ENCODE results near the gene IL12RB1. TPM values are rescaled to one million over a fixed set of nuclear protein-coding genes. Genes with fewer than 3 reads are reported as not detected.
"Not testable (repeated sequence)": the region's sequence is repeated elsewhere in the genome, so short reads cannot be mapped to it uniquely, and the experiment has no call there.

Gene IL12RB1
- total RNA-seq, 2 experiments from 2014 or later, result 17.2 to 20.0 TPM

- peak overlapping the region; percentile 81 for H3K4me3 Mint-ChIP-seq
- peak; percentile 63 for DNase-seq
- peaks cover 28% of the 10 kb centered on the region for H3K4me1 Mint-ChIP-seq
- H3K36me3 Mint-ChIP-seq (ENCODE audit: low read depth), result no peaks in the 10 kb centered on the region
- ChIA-PET POLR2A (no interaction called here), CTCF (interaction anchor here (0.6 to 1.2 kb wide), 4 partner anchors 11 to 240 kb away, joined by 3 to 5 read pairs (median 4); partner anchors contain the start of genes IL12RB1 and RPL18A)
- H3K9me3 Mint-ChIP-seq (ENCODE audit: low read depth), result no peaks in the 10 kb centered on the region
- intact Hi-C loops (cut with DNase I, micrococcal nuclease), result no loop called here
- ATAC-seq, result peak; percentile 36
- H3K27me3 Mint-ChIP-seq, result no peaks in the 10 kb centered on the region
- peak overlapping the region; percentile 39 for H3K27ac Mint-ChIP-seq
Measured at GRCh38 chr19:18098891-18099622, 12.3 kb upstream of the IL12RB1 start.

- Mint-ChIP-seq H3K27ac (peak overlapping the region; percentile 39), H3K9me3 (ENCODE audit: low read depth) (no peaks in the 10 kb centered on the region), H3K4me1 (peaks cover 27% of the 10 kb centered on the region), H3K27me3 (no peaks in the 10 kb centered on the region), H3K36me3 (ENCODE audit: low read depth) (no peaks in the 10 kb centered on the region), H3K4me3 (peak overlapping the region; percentile 81)
- ChIA-PET POLR2A (interaction anchor here (0.9 to 1.2 kb wide), 2 partner anchors 21 to 182 kb away, joined by 3 read pairs; no protein-coding TSS in a partner anchor), CTCF (interaction anchor here (0.5 to 1.2 kb wide), 9 partner anchors 12 to 183 kb away, joined by 3 to 4 read pairs (median 3); partner anchors contain the start of gene IL12RB1)
- intact Hi-C loops (cut with DNase I, micrococcal nuclease), result loop anchor here in 1 of 2 experiments (1.0 kb wide), 3 partner anchors 19 to 225 kb away; partner anchors contain the start of genes LSM4 and RAB3A
- ATAC-seq (no peak), DNase-seq (peak; percentile 32)
Measured at GRCh38 chr19:18097993-18098890, 11.5 kb upstream of the IL12RB1 start.

- peak within 1 kb of the TSS; percentile 81 for H3K4me3 Mint-ChIP-seq
- no peaks in the 10 kb centered on the region for H3K9me3 Mint-ChIP-seq (ENCODE audit: low read depth)
- H3K36me3 Mint-ChIP-seq (ENCODE audit: low read depth), result no peaks in the 10 kb centered on the region
- peaks cover 31% of the 10 kb centered on the region for H3K4me1 Mint-ChIP-seq
- POLR2A ChIA-PET, result interaction anchor here (0.9 to 1.2 kb wide), 2 partner anchors 22 to 183 kb away, joined by 3 read pairs; no protein-coding TSS in a partner anchor
- CTCF ChIA-PET, result interaction anchor here (0.5 to 1.0 kb wide), 6 partner anchors 13 to 183 kb away, joined by 3 to 4 read pairs (median 3); no protein-coding TSS in a partner anchor
- intact Hi-C loops (cut with DNase I, micrococcal nuclease), result loop anchor here in 1 of 2 experiments (1.0 kb wide), 3 partner anchors 20 to 226 kb away; partner anchors contain the start of genes LSM4 and RAB3A
- no peaks in the 10 kb centered on the region for H3K27me3 Mint-ChIP-seq
- ATAC-seq, result peak; percentile 96
- H3K27ac Mint-ChIP-seq, result peak within 1 kb of the TSS; percentile 39
- peak; percentile 96 for DNase-seq
Measured at GRCh38 chr19:18097217-18097992, 10.7 kb upstream of the IL12RB1 start, which contains the start of gene MAST3. Gene MAST3 (plus strand): TSS chr19:18097778. CDS start chr19:18097793, 15 bp downstream.

- DNase-seq (no peak), ATAC-seq (no peak)
- Mint-ChIP-seq H3K36me3 (ENCODE audit: low read depth) (no peaks in the 10 kb centered on the region), H3K27me3 (no peaks in the 10 kb centered on the region), H3K4me3 (no peak overlapping the region), H3K9me3 (ENCODE audit: low read depth) (no peaks in the 10 kb centered on the region), H3K4me1 (peaks cover 39% of the 10 kb centered on the region), H3K27ac (no peak overlapping the region)
- POLR2A ChIA-PET, result interaction anchor here (0.6 kb wide), 1 partner anchor 1496 kb away, joined by 3 read pairs; no protein-coding TSS in a partner anchor
- intact Hi-C loops (cut with DNase I, micrococcal nuclease), result no loop called here
- CTCF ChIA-PET, result no interaction called here
Measured at GRCh38 chr19:18096258-18096657, 9.5 kb upstream of the IL12RB1 start.

GRCh38 chr19:18093439-18094161 lies 6.9 kb upstream of the IL12RB1 start:
- H3K4me3 Mint-ChIP-seq, result no peak overlapping the region
- H3K36me3 Mint-ChIP-seq (ENCODE audit: low read depth), result no peaks in the 10 kb centered on the region
- intact Hi-C loops (cut with DNase I, micrococcal nuclease), result loop anchor here in 1 of 2 experiments (5.0 kb wide), 1 partner anchor 199 kb away; no protein-coding TSS in a partner anchor
- no peaks in the 10 kb centered on the region for H3K27me3 Mint-ChIP-seq
- peak; percentile 29 for DNase-seq
- H3K9me3 Mint-ChIP-seq (ENCODE audit: low read depth), result no peaks in the 10 kb centered on the region
- CTCF ChIA-PET, result interaction anchor here (0.9 kb wide), 1 partner anchor 188 kb away, joined by 3 read pairs; the partner anchor contains the start of gene JUND
- POLR2A ChIA-PET, result interaction anchor here (0.7 kb wide), 1 partner anchor 366 kb away, joined by 3 read pairs; no protein-coding TSS in a partner anchor
- no peak for ATAC-seq
- H3K4me1 Mint-ChIP-seq, result peaks cover 52% of the 10 kb centered on the region
- no peak overlapping the region for H3K27ac Mint-ChIP-seq

- Mint-ChIP-seq H3K36me3 (ENCODE audit: low read depth) (no peaks in the 10 kb centered on the region), H3K4me3 (peak overlapping the region; percentile 57), H3K27me3 (no peaks in the 10 kb centered on the region), H3K9me3 (ENCODE audit: low read depth) (no peaks in the 10 kb centered on the region), H3K27ac (peak overlapping the region; percentile 99), H3K4me1 (peaks cover 63% of the 10 kb centered on the region)
- CTCF ChIA-PET, result interaction anchor here (0.6 to 2.1 kb wide), 6 partner anchors 18 to 231 kb away, joined by 3 to 6 read pairs (median 4); partner anchors contain the start of genes ARRDC2 and MPV17L2
- DNase-seq, result peak; percentile 92
- intact Hi-C loops (cut with DNase I, micrococcal nuclease), result loop anchor here in 1 of 2 experiments (2.0 to 5.0 kb wide), 2 partner anchors 142 to 201 kb away; no protein-coding TSS in a partner anchor
- POLR2A ChIA-PET, result interaction anchor here (1.3 kb wide), 1 partner anchor 18 kb away, joined by 4 read pairs; no protein-coding TSS in a partner anchor
- ATAC-seq, result peak; percentile 73
Measured at GRCh38 chr19:18091217-18091608, 4.5 kb upstream of the IL12RB1 start.

GRCh38 chr19:18090545-18091216 lies 3.9 kb upstream of the IL12RB1 start:
- H3K4me1 Mint-ChIP-seq, result peaks cover 65% of the 10 kb centered on the region
- H3K9me3 Mint-ChIP-seq (ENCODE audit: low read depth), result no peaks in the 10 kb centered on the region
- ATAC-seq (no peak), DNase-seq (peak; percentile 32)
- H3K36me3 Mint-ChIP-seq (ENCODE audit: low read depth), result no peaks in the 10 kb centered on the region
- H3K4me3 Mint-ChIP-seq, result peak overlapping the region; percentile 57
- peak overlapping the region; percentile 99 for H3K27ac Mint-ChIP-seq
- CTCF ChIA-PET, result interaction anchor here (0.6 to 2.1 kb wide), 6 partner anchors 18 to 231 kb away, joined by 3 to 6 read pairs (median 4); partner anchors contain the start of genes ARRDC2 and MPV17L2
- no peaks in the 10 kb centered on the region for H3K27me3 Mint-ChIP-seq
- intact Hi-C loops (cut with DNase I, micrococcal nuclease), result loop anchor here in 1 of 2 experiments (2.0 to 5.0 kb wide), 2 partner anchors 142 to 202 kb away; no protein-coding TSS in a partner anchor
- POLR2A ChIA-PET, result interaction anchor here (1.3 kb wide), 1 partner anchor 18 kb away, joined by 4 read pairs; no protein-coding TSS in a partner anchor

- intact Hi-C loops (cut with DNase I, micrococcal nuclease), result loop anchor here in 1 of 2 experiments (1.0 to 5.0 kb wide), 5 partner anchors 44 to 203 kb away; partner anchors contain the start of gene PIK3R2
- Mint-ChIP-seq H3K4me3 (peak overlapping the region; percentile 52), H3K4me1 (peaks cover 73% of the 10 kb centered on the region), H3K36me3 (ENCODE audit: low read depth) (no peaks in the 10 kb centered on the region), H3K27me3 (no peaks in the 10 kb centered on the region), H3K27ac (peak overlapping the region; percentile 99), H3K9me3 (ENCODE audit: low read depth) (no peaks in the 10 kb centered on the region)
- ChIA-PET POLR2A (interaction anchor here (0.7 kb wide), 1 partner anchor 132 kb away, joined by 3 read pairs; no protein-coding TSS in a partner anchor), CTCF (interaction anchor here (0.6 to 1.3 kb wide), 3 partner anchors 20 to 258 kb away, joined by 3 to 4 read pairs (median 3); no protein-coding TSS in a partner anchor)
- DNase-seq (peak; percentile 25), ATAC-seq (no peak)
Measured at GRCh38 chr19:18089726-18090125, 3.0 kb upstream of the IL12RB1 start.

GRCh38 chr19:18089096-18089541 lies 2.4 kb upstream of the IL12RB1 start:
- CTCF ChIA-PET, result interaction anchor here (0.6 to 1.3 kb wide), 6 partner anchors 20 to 641 kb away, joined by 3 to 4 read pairs (median 3); no protein-coding TSS in a partner anchor
- intact Hi-C loops (cut with DNase I, micrococcal nuclease), result loop anchor here in 1 of 2 experiments (1.0 to 2.0 kb wide), 3 partner anchors 44 to 88 kb away; partner anchors contain the start of gene PIK3R2
- H3K4me1 Mint-ChIP-seq, result peaks cover 79% of the 10 kb centered on the region

More at GRCh38 chr19:18089096-18089541, 2.4 kb upstream of the IL12RB1 start:
- peak overlapping the region; percentile 52 for H3K4me3 Mint-ChIP-seq
- ATAC-seq, result peak; percentile 67
- H3K9me3 Mint-ChIP-seq (ENCODE audit: low read depth); H3K36me3 Mint-ChIP-seq (ENCODE audit: low read depth); H3K27me3 Mint-ChIP-seq: not testable (repeated sequence)
- peak overlapping the region; percentile 99 for H3K27ac Mint-ChIP-seq
- POLR2A ChIA-PET, result interaction anchor here (0.6 to 0.7 kb wide), 4 partner anchors 87 to 593 kb away, joined by 3 to 6 read pairs (median 3); no protein-coding TSS in a partner anchor
- DNase-seq, result peak; percentile 84
